PC-3 (cell line): ENCODE measurements around the gene MROH2A. TPM values are rescaled to one million over a fixed set of nuclear protein-coding genes. Genes with fewer than 3 reads are reported as not detected.

Experiments
- ATAC-seq: fragments of 200-7000 bp; cut with Tn5 transposase; 2 replicates; pipeline ENCODE4 v1.9.1; 2020; ENCODE audit warnings: mild to moderate bottlenecking, moderate library complexity
- BruUV-seq: library from RNA; stranded (reverse); fragments of 400-500 nt; replicated peaks from 2 replicates; lab custom pipeline; 2021; lab: Mats Ljungman, UMichigan
- CTCF ChIA-PET: fragments of 300-600 bp; sonication (Branson Sonifier 250); formaldehyde crosslinking; loops from one replicate; lab custom pipeline; 2022; ENCODE audit warnings: antibody characterized with exemption; lab: Charles Lee
- POLR2A ChIA-PET: fragments of 300-600 bp; sonication (Branson Sonifier 250); formaldehyde crosslinking; loops from one replicate; lab custom pipeline; 2022; ENCODE audit warnings: antibody characterized with exemption; ENCODE audit not compliant: unreplicated experiment; lab: Charles Lee
- DNase-seq: peaks from one replicate; pipeline ENCODE4 v3.0.0-alpha.2; 2015
- H2AFZ ChIP-seq: fragments of 300-600 bp; sonication (generic); 2 replicates; pipeline ENCODE4 v1.6.0; 2016; ENCODE audit warnings: antibody characterized with exemption, low read length
- H3F3A ChIP-seq: fragments of 300-600 bp; sonication (generic); one replicate; pipeline ENCODE4 v1.6.0; 2017; ENCODE audit warnings: antibody characterized with exemption, low read length, control low read depth, mild to moderate bottlenecking; ENCODE audit not compliant: unreplicated experiment
- H3K27ac ChIP-seq: fragments of 300-600 bp; sonication (generic); 2 replicates; pipeline ENCODE4 v1.5.1; 2016; ENCODE audit warnings: mild to moderate bottlenecking, low read length
- H3K27me3 ChIP-seq: fragments of 300-600 bp; sonication (generic); 2 replicates; pipeline ENCODE4 v1.6.1; 2016; ENCODE audit warnings: low read length, mixed read lengths
- H3K36me3 ChIP-seq: fragments of 300-600 bp; sonication (generic); 2 replicates; pipeline ENCODE4 v1.6.1; 2016; ENCODE audit warnings: low read depth, mixed run types, low read length, mixed read lengths
- H3K4me1 ChIP-seq: fragments of 300-600 bp; sonication (generic); 2 replicates; pipeline ENCODE4 v1.5.1; 2016; ENCODE audit warnings: low read length; ENCODE audit not compliant: insufficient read depth
- H3K4me2 ChIP-seq: fragments of 300-600 bp; sonication (generic); 2 replicates; pipeline ENCODE4 v1.6.0; 2016; ENCODE audit warnings: low read length
- H3K4me3 ChIP-seq: fragments of 300-600 bp; sonication (generic); 2 replicates; pipeline ENCODE4 v1.5.1; 2016; ENCODE audit warnings: mild to moderate bottlenecking, low read length, mixed read lengths
- H3K79me2 ChIP-seq: fragments of 300-600 bp; sonication (generic); 2 replicates; pipeline ENCODE4 v1.6.1; 2017; ENCODE audit warnings: low read length, mixed read lengths
- H3K9ac ChIP-seq: fragments of 300-600 bp; sonication (generic); 2 replicates; pipeline ENCODE4 v1.6.0; 2016; ENCODE audit warnings: mild to moderate bottlenecking, low read length
- H3K9me2 ChIP-seq: fragments of 300-600 bp; sonication (generic); replicated peaks from 2 replicates; pipeline ENCODE4 v1.6.1; 2016; ENCODE audit warnings: mixed run types, low read length, mixed read lengths
- H3K9me3 ChIP-seq: fragments of 300-600 bp; sonication (generic); 2 replicates; pipeline ENCODE4 v1.6.1; 2016; ENCODE audit warnings: low read length, mixed read lengths
- H4K20me1 ChIP-seq: fragments of 300-600 bp; sonication (generic); 2 replicates; pipeline ENCODE4 v1.6.1; 2016; ENCODE audit warnings: low read length, mixed read lengths
- EZH2 ChIP-seq: fragments of 300-600 bp; sonication (generic); IDR thresholded peaks from one replicate; pipeline ENCODE4 v1.6.1; 2017; ENCODE audit warnings: antibody characterized with exemption, mild to moderate bottlenecking, low read length; ENCODE audit not compliant: unreplicated experiment
- EZH2phosphoT487 ChIP-seq: fragments of 300-600 bp; sonication (generic); IDR thresholded peaks from 2 replicates; pipeline ENCODE4 v1.6.1; 2018; ENCODE audit warnings: mild to moderate bottlenecking, antibody characterized with exemption, low read length, borderline replicate concordance
- intact Hi-C: fragments of 100-400 bp; cut with micrococcal nuclease; formaldehyde crosslinking; loops from 2 replicates; pipeline ENCODE4 v1.9.0; 2023
- total RNA-seq: library from RNA; depleted of rRNA; stranded (reverse); fragments of >200 nt; gene quantifications from 2 replicates; pipeline ENCODE4 v1.2.3, GENCODE V29; 2014
- TF ChIP-seq, protein P1 (sequence below): fragments of 300-600 bp; sonication (generic); conservative IDR thresholded peaks from 2 replicates; pipeline ENCODE4 v1.5.1; 2017; ENCODE audit warnings: antibody characterized with exemption, low read depth, mild to moderate bottlenecking, low read length

Gene MROH2A
- total RNA-seq, 1 experiment from 2014 or later: not detected

DNA sequence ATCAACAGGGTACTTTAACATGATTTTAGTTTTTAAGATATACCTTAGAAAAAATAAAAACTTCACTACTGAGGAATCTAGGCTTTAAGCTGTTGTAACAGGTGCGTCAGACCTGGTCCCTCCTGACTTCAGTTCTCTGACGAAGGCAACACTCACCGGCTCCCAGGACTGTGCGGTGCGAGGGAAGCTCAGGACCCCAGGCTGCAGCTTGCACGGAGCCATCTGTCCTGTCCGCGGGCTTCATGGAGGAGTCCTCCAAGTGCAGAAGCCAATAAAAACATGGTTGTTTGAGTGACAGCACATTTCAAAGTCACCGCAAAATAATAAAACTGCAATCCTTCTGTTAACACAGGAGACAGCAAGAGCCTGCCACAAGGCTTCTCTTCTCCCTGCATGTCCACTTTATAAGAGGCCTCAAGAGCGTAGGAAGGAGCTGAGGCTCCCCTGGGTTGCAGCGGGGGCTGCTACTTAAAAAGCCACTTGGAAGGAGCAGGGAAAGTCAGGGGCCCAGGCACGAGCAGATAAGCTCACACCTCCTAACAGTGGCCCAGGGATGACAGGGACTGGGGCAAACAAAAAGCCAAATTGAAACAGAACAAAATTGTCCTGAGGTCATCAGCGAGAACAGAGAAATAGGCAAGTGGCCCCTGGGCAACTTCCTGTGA lies 71.6 kb downstream of the MROH2A start:
- ATAC-seq (no peak), DNase-seq (no peak)
- H3K4me3 ChIP-seq: no peak overlapping the region
- H3K9ac ChIP-seq: no peak overlapping the region
- peaks cover 44% of the 10 kb centered on the region for H4K20me1 ChIP-seq
- TF ChIP-seq EZH2 (no peak), EZH2phosphoT487 (no peak)
- TF ChIP-seq, protein P1, sequence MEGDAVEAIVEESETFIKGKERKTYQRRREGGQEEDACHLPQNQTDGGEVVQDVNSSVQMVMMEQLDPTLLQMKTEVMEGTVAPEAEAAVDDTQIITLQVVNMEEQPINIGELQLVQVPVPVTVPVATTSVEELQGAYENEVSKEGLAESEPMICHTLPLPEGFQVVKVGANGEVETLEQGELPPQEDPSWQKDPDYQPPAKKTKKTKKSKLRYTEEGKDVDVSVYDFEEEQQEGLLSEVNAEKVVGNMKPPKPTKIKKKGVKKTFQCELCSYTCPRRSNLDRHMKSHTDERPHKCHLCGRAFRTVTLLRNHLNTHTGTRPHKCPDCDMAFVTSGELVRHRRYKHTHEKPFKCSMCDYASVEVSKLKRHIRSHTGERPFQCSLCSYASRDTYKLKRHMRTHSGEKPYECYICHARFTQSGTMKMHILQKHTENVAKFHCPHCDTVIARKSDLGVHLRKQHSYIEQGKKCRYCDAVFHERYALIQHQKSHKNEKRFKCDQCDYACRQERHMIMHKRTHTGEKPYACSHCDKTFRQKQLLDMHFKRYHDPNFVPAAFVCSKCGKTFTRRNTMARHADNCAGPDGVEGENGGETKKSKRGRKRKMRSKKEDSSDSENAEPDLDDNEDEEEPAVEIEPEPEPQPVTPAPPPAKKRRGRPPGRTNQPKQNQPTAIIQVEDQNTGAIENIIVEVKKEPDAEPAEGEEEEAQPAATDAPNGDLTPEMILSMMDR: no peak
- intact Hi-C loops: loop anchor here (5.0 kb wide), 2 partner anchors 142 to 367 kb away; no protein-coding TSS in a partner anchor
- ChIA-PET CTCF (no interaction called here), POLR2A (no interaction called here)
- H3K79me2 ChIP-seq: peaks cover 92% of the 10 kb centered on the region
- H3K4me2 ChIP-seq: no peak overlapping the region
- BruUV-seq: no TSS peak
- H3K36me3 ChIP-seq: peaks cover 80% of the 10 kb centered on the region
- peaks cover 17% of the 10 kb centered on the region for H3K4me1 ChIP-seq
- H3F3A ChIP-seq: no peaks in the 10 kb centered on the region
- no peaks in the 10 kb centered on the region for H3K27me3 ChIP-seq
- H3K27ac ChIP-seq: no peak overlapping the region
- H2AFZ ChIP-seq: no peak overlapping the region
- H3K9me2 ChIP-seq: no peaks in the 10 kb centered on the region
- H3K9me3 ChIP-seq: no peaks in the 10 kb centered on the region

DNA sequence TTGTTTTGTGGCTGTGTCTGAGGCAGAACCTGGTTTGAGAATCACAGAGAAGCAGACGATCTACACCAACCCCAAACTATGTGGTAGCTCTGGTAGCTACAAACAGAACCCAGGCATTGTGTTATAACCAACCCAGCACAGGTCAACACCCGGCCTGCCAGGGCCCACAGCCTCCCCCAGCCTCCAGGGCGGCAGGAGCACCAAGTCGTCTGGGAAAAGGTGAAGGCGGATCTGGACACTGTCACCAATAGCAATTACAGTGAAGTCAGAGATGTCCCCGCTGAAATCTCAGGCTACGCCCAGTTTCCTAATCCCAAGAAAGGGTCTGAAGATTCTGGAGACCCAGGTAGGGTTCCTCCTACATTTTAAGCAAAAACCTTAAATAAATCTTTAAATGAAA lies 72.6 kb downstream of the MROH2A start:
- intact Hi-C loops: loop anchor here (5.0 kb wide), 2 partner anchors 143 to 368 kb away; no protein-coding TSS in a partner anchor
- ATAC-seq: no peak
- ChIA-PET POLR2A (no interaction called here), CTCF (no interaction called here)
- Histone ChIP-seq H3K9ac (no peak overlapping the region), H3K9me3 (no peaks in the 10 kb centered on the region), H3K79me2 (peaks cover 84% of the 10 kb centered on the region), H3K4me1 (peaks cover 26% of the 10 kb centered on the region), H3K4me2 (peak overlapping the region; percentile 23; the same call in 1 of the 2 replicates), H3K36me3 (peaks cover 72% of the 10 kb centered on the region), H2AFZ (no peak overlapping the region), H3K9me2 (no peaks in the 10 kb centered on the region), H3F3A (no peaks in the 10 kb centered on the region), H3K27me3 (no peaks in the 10 kb centered on the region), H3K4me3 (no peak overlapping the region), H4K20me1 (peaks cover 44% of the 10 kb centered on the region), H3K27ac (no peak overlapping the region)
- TF ChIP-seq, protein P1: no peak
- TF ChIP-seq EZH2phosphoT487 (no peak), EZH2 (no peak)
- no peak for DNase-seq
- BruUV-seq: no TSS peak

DNA sequence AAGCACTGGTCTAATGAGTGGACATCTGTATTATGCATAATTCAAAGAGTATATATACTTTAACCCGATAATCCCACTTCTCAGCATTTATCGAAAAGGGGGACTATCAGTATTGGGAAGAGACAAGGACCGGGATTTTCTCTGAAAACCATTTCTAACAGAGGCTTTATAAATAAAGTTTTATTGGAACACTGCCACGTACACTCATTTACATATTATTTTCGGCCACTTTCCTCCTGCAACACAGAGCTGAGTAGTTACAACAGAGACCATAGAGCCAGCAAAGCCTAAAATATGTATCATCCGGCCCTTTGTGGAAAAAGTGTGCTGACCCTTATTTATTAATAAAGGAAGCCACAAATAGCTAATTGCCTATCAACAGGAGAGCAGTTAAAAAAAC lies 73.0 kb downstream of the MROH2A start:
- Histone ChIP-seq H3F3A (no peaks in the 10 kb centered on the region), H3K27ac (no peak overlapping the region), H2AFZ (no peak overlapping the region), H4K20me1 (peaks cover 44% of the 10 kb centered on the region), H3K4me3 (no peak overlapping the region), H3K9ac (no peak overlapping the region), H3K9me2 (no peaks in the 10 kb centered on the region), H3K36me3 (peaks cover 69% of the 10 kb centered on the region), H3K4me2 (peak overlapping the region; percentile 23; the same call in 1 of the 2 replicates), H3K27me3 (no peaks in the 10 kb centered on the region), H3K4me1 (peaks cover 26% of the 10 kb centered on the region), H3K9me3 (no peaks in the 10 kb centered on the region), H3K79me2 (peaks cover 82% of the 10 kb centered on the region)
- POLR2A ChIA-PET: no interaction called here
- intact Hi-C loops: loop anchor here (5.0 kb wide), 2 partner anchors 144 to 369 kb away; no protein-coding TSS in a partner anchor
- BruUV-seq: no TSS peak
- DNase-seq (no peak), ATAC-seq (no peak)
- TF ChIP-seq, protein P1: no peak
- TF ChIP-seq EZH2phosphoT487 (no peak), EZH2 (no peak)
- CTCF ChIA-PET: no interaction called here
